HS-27A (cell line): ENCODE results near the gene CYP2E1.
"Not testable (repeated sequence)": the region's sequence is repeated elsewhere in the genome, so short reads cannot be mapped to it uniquely, and the experiment has no call there.

Source experiments
- DNase-seq: peaks from one replicate; pipeline ENCODE4 v3.0.0-alpha.2; 2012; ENCODE audit warnings: low read depth, missing footprints

CYP2E1 gene

DNA sequence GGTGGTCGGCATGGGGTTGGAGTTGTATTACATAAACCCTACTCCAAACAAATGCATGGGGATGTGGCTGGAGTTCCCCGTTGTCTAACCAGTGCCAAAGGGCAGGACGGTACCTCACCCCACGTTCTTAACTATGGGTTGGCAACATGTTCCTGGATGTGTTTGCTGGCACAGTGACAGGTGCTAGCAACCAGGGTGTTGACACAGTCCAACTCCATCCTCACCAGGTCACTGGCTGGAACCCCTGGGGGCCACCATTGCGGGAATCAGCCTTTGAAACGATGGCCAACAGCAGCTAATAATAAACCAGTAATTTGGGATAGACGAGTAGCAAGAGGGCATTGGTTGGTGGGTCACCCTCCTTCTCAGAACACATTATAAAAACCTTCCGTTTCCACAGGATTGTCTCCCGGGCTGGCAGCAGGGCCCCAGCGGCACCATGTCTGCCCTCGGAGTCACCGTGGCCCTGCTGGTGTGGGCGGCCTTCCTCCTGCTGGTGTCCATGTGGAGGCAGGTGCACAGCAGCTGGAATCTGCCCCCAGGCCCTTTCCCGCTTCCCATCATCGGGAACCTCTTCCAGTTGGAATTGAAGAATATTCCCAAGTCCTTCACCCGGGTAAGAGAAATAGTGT is at the start of gene CYP2E1:
CYP2E1 (plus strand) TSS at position 407 of the 632 bp plus-strand sequence; CDS start at position 440, 33 bp downstream.
- no peak for DNase-seq

DNA sequence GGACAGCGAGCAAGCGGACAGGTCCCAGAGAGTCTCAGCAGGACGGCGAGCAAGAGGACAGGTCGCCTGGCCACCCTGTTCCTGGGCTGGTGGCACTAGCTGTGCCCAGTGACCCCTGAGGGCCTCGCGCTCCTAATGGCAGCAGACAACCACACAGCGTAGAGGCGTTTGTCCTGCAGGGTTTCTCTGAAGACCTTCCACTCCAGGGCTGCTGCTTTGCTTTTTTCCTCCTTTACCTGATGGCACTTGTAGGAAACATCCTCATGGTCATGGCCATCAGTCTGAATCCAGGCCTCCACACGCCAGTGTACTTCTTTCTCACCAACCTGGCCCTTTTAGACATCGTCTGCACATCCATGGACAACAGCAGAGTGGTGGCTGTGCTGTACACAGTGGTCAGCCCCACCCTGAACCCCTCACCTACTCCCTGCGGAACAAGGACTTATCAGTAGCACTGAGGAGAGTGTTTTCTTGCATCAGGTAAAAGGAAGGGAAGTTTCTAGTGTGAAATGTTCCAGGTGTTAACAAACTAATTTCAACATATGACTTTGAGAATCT is 46.0 kb upstream of the CYP2E1 start:
- no peak for DNase-seq

DNA sequence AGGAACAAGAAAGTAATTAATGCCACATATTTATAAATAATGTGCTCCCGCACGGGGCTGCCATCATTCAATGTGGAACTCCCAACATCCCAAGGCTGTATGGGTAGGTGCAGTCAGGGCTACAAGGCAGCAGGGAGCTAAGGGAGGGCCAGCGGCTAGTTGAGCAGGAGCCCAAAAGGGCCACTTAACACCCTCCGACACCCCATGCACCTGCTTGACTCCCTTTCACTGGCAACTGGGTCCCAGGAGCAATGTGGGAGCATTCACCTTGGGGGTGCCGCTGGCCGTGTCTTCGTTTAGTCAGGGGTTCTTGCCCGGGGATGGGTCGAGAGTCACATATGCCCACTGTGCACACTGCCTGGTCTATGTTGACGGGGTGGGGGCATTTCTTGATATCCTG is 45.5 kb upstream of the CYP2E1 start:
- no peak for DNase-seq

- DNase-seq: no peak
Observed at GRCh38 chr10:133484818-133485217, 42.3 kb upstream of the CYP2E1 start.

GRCh38 chr10:133487085-133487484 is 40.1 kb upstream of the CYP2E1 start:
- DNase-seq: no peak

DNA sequence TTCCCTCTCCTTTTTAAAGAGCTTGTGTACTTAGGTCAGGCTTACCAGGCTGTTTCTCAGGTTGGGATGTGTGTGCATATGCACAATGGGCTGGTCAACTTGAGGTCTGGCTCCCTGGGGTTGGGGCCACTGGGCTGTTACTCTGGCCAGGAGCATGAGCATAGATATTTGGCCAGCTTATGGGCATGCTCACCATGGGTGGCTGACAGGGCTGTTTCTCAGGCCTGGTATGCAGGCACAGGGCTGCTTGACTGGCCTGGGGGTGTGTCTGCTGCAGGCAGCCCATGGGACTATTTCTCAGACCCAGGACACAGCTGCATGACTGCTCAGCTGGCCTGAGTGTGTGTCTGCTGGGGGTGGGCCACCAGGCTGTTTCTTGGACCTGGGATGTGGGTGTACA is 38.8 kb upstream of the CYP2E1 start:
- DNase-seq: no peak

DNA sequence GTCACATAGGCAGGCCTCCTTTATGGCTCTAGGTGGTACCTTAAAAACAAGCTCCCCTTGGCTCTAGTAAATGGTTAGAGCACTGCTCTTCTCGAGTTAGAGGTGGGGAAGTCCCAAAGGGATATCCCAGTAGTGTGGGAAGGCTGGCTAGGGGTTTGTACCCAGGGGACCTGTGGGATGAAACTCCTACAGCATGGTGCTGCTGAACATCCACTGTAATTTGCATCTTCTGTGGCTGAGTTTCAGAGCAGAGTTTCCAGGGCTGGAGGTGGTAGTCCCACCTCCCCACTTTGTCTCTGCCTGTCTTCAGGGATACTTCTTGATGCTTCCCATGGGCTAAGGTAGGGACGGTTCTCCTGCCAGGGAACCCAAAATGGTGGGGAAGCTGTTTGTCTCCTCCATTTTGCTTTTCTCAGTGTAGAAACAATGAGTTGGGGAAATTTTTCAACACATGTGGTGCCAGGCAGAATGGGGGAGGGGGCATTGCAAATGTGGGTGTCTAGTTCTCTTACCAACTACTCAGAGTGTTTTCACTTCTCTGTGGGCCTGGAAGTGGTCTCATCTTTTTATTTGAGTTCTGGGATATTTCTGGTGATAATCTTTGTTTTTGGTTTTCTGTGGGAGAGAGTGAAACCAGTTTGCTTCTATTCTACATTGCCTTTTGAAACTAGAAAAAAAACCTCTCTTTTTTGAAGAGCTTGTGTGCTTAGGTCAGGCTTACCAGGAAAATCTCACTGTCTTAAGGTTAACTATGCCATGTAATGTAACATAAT is 37.2 kb upstream of the CYP2E1 start:
- no peak for DNase-seq

GRCh38 chr10:133493562-133493961 is 33.6 kb upstream of the CYP2E1 start:
- not testable (repeated sequence) for DNase-seq

DNA sequence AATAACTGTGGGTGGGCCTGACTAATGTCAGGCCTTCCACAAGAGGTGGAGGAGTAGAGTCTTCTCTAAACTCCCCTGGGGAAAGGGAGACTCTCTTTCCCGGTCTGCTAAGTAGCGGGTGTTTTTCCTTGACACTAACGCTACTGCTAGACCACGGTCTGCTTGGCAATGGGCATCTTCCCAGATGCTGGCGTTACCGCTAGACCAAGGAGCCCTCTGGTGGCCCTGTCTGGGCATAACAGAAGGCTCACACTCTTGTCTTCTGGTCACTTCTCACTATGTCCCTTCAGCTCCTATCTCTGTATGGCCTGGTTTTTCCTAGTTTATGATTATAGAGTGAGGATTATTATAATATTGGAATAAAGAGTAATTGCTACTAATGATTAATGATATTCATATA is 29.8 kb upstream of the CYP2E1 start:
- not testable (repeated sequence) for DNase-seq

- not testable (repeated sequence) for DNase-seq
Observed at GRCh38 chr10:133499176-133499575, 28.0 kb upstream of the CYP2E1 start.

DNA sequence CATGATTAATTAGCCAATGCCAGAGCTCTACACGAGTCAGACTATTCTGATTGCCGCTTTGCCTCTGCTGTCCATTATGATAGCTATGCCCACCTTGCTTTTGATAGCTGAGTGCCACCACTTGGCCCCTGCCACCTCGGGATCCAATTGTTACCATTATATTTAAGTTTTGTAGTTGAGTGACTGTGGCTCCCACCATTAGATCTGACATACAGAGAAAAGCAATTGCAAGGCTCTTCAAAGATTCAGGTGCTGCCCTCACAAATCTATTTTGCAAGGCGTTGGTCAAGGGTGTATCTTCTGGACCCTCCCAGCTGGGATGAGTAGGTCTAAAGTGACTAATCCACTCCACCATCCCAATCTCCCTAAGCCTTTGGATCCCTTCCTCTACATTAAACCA is 26.3 kb upstream of the CYP2E1 start:
- not testable (repeated sequence) for DNase-seq

GRCh38 chr10:133509700-133510099 is 17.5 kb upstream of the CYP2E1 start:
- no peak for DNase-seq

DNA sequence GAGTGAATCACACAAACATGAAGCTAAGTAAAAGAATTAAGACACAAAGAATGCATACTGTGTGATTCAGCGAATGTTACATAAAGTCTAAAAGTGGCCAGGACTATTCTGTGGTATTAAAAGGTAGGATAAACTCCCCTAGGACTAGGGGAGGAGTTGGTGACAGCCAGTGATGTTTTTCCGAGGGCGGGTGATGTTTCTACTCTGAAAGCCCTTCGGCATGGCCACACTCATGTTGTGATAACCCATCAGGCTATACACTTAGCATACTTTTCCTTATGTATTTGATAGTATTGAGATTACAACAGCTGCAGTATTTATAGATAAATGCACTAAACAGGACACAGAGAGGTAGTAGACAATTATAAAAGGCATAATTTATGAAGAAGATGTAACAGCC is 15.8 kb upstream of the CYP2E1 start:
- no peak for DNase-seq

DNA sequence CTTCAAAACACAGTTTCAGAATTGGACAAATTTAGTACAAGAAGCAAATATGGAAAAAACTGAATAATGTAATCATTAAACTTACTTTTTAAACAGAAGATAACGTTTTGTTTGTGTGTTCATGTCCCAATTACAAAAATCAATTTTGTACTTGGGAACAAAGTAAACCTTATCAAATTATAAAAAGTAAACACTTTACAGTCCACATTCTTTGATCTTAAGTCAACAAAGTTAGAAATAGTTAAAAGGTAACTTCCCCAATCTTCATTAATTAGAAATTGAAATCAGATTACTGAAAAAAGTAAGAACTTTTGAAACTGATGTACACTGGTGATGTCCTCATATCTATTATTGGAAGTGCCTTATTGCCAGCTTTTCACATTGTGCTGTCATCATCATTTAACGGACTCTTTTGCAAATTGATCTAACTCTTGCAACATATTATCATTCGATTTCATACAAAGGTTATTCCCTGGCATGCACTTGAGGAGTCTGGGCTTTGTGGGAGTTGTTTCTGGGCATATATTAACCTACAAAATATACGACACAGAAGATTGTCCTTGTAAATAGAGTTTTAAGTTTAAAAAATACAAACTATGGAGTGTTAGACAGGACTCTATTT is 15.1 kb upstream of the CYP2E1 start:
- no peak for DNase-seq

DNA sequence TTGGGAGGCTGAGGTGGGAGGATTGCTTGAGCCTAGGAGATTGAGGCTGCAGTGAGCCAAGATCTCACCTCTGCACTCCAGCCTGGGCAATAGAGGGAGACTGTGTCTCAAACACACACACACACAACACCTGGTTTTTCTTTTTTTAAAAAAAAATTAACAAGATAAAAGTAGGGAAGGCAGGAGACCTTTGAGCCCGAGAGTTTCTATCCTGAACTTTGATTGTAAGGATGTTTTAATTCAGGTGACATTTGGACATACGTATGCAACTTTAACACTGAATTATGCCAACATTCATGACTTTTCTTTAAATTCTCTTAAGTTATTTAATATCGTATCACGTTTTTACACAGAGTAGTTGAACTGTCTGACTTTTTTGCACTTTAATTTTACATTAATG is 11.7 kb upstream of the CYP2E1 start:
- DNase-seq: no peak

GRCh38 chr10:133516057-133516456 is 11.1 kb upstream of the CYP2E1 start:
- no peak for DNase-seq

GRCh38 chr10:133518517-133518916 is 8.6 kb upstream of the CYP2E1 start:
- not testable (repeated sequence) for DNase-seq

GRCh38 chr10:133520193-133520738 is 6.9 kb upstream of the CYP2E1 start:
- peak; percentile 8 for DNase-seq

DNA sequence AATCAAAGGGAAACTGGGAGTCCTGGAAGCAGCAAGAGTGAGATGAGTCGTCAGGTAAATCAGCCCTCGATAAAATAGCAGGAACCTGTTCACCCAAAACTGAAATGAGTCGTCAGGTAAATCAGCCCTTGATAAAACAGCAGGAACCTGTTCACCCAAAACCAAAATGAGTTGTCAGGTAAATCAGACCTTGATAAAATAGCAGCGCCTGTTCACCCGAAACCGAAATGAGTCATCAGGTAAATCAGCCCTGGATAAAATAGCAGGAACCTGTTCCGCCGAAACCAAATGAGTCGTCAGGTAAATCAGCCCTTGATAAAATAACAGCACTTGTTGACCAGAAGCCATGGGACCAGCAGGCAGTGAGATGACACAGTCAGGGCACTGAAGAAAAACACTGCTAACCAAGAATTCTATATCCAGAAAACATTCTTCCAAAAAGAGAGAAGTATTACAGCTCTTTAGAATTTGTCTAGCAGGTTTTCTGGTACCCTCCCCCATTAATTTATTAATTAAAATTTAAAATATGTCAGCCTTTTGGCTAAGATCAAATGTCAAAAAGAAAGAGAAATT is 3.4 kb upstream of the CYP2E1 start:
- DNase-seq: no peak

DNA sequence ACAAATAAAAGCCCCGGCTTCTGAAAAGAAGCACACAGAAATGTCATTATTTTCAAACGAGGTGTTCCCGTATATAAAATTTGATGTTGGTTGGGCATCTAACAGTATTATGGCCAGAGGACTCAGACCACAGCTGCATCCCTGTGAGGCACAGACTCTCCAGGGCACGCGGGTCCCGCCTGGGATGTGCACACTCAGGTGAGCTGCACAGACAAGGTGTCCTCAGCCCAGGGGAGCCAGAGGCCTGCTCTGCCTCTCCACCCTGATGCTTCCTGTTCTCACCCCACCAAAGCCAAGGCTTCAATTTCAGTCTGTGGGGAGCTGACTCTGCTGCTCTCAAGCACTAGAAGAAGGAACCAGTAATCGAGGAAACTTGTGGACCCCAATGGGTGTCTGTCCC is 1.7 kb upstream of the CYP2E1 start:
- DNase-seq: no peak

DNA sequence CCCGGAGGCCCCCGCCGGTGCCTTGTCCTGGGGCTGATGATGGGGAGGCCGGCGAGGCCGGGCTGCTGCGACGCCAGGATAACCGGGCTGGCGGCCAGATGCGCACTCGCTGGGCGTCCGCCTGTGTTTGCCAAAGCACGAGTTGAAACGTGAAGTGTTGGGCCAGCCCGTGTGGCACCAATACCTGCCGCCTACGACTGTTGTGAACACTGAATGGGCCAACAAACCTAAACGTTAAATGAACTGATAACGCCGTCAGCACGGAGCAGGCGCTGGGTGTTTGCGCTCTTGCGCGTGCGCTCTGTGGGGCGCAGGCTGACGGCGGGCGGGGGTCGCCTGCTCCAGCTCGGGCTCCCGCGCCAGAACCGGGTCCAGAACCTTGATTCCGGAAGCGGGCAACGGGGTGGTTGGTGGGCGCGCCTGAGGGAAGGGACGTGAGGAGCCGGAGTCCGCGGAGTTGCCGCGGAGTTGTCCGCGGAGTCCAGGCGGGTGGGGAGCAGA is 658 bp downstream of the CYP2E1 start:
- no peak for DNase-seq

- no peak for DNase-seq
Observed at GRCh38 chr10:133528296-133528844, 1.2 kb downstream of the CYP2E1 start.
